HG02798 (cell line): ENCODE measurements around the gene SH3BP1.

ENCODE experiments used
- ATAC-seq: cut with Tn5 transposase; IDR thresholded peaks from one replicate; pipeline ENCODE4 v1.9.1; 2021; ENCODE audit warnings: mild to moderate bottlenecking; ENCODE audit not compliant: unreplicated experiment, poor library complexity

SH3BP1 gene

GRCh38 chr22:37611207-37611606 lies 28.3 kb upstream of the SH3BP1 start:
- ATAC-seq: no peak

- no peak for ATAC-seq
Measured at GRCh38 chr22:37616201-37617083, 23.0 kb upstream of the SH3BP1 start.

GRCh38 chr22:37617431-37617830 lies 22.0 kb upstream of the SH3BP1 start:
- ATAC-seq: no peak

- ATAC-seq: no peak
Measured at GRCh38 chr22:37618072-37618656, 21.3 kb upstream of the SH3BP1 start.

GRCh38 chr22:37618674-37619073 lies 20.8 kb upstream of the SH3BP1 start:
- no peak for ATAC-seq

GRCh38 chr22:37619991-37620390 lies 19.5 kb upstream of the SH3BP1 start:
- ATAC-seq: no peak

GRCh38 chr22:37621352-37621860 lies 18.1 kb upstream of the SH3BP1 start:
- no peak for ATAC-seq

- ATAC-seq: peak; percentile 50
Measured at GRCh38 chr22:37623075-37624016, 16.1 kb upstream of the SH3BP1 start.

- no peak for ATAC-seq
Measured at GRCh38 chr22:37624017-37624365, 15.5 kb upstream of the SH3BP1 start.

GRCh38 chr22:37624876-37625275 lies 14.6 kb upstream of the SH3BP1 start:
- ATAC-seq: no peak

GRCh38 chr22:37625737-37626136 lies 13.7 kb upstream of the SH3BP1 start:
- ATAC-seq: no peak

GRCh38 chr22:37626144-37626543 lies 13.3 kb upstream of the SH3BP1 start:
- ATAC-seq: no peak

- ATAC-seq: no peak
Measured at GRCh38 chr22:37626556-37627075, 12.9 kb upstream of the SH3BP1 start.

GRCh38 chr22:37627121-37627520 lies 12.3 kb upstream of the SH3BP1 start:
- no peak for ATAC-seq

GRCh38 chr22:37627545-37627944 lies 11.9 kb upstream of the SH3BP1 start:
- no peak for ATAC-seq

GRCh38 chr22:37628830-37629229 lies 10.6 kb upstream of the SH3BP1 start:
- ATAC-seq: no peak

- ATAC-seq: no peak
Measured at GRCh38 chr22:37629928-37630327, 9.5 kb upstream of the SH3BP1 start.

- no peak for ATAC-seq
Measured at GRCh38 chr22:37630839-37631435, 8.5 kb upstream of the SH3BP1 start.

- ATAC-seq: no peak
Measured at GRCh38 chr22:37631448-37632173, 7.9 kb upstream of the SH3BP1 start.
